ENCODE results near the gene INO80.

Gene INO80

DNA sequence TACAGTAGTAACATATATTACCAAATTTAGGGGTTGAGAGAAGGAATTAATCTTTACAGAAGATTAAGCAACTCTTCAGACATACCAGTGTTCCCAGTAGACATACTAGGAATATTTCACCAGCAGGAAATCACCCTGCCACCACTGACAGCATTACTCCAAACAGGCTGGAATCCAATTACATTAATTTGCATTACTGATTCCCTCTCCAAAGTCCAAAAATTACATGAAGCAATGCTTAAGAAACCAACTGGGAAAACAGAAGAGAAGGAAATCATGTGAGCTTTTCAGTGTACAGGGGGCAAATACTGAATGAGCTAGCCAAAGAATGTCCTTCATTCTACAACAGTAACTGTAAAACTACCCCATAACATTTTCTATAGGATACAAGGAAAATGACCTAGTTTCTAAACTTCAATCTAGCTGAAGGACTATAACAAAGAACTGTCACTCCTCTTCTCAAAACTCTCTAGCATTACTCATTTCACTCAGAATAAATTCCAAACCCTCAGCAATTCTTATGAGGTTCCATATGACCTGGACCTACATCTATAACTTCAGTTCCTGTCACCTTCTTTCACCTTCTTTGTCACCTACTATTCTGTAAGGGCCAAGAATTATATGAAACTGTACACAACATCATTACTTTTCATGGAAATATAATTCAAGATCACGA lies 72.7 kb downstream of the INO80 start:
- no peak for DNase-seq (ENCODE audit: low spot score)

DNA sequence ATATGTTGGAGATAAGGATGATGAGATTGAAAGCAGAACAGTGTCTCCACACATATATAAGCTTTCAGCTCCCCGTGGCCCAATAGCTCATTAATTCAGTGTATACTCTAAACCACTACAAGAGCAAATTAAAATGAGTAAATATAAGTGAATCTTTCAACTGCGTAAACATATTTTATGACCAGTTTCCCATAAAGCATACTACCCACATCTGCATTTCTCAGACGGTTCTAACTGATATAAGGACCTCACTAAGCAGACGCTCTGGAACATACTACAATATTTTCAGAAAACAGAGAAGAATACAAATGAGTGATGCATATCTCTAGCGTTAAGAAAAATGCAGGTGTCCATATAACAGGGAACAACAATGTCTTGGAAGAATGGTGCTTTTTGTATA lies 73.2 kb downstream of the INO80 start:
- DNase-seq (ENCODE audit: low spot score): no peak

DNA sequence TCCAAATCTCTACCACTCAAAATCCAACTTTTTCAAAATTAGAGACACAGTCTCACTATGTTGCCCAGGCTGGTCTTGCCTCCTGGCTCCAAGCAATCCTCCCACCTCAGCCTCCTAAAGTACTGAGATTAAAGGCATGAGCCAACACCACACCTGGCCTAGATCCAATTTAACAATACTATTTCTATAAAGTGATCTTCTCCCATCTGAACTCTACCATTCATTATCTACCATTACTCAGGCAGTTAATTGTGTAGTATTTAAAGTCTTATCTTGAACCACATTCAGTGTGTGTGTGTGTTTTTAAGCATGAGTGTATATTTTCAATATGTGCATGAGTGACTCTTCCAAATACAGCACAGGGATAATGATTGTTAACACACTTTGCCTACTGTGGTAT lies 77.0 kb downstream of the INO80 start:
- no peak for DNase-seq (ENCODE audit: low spot score)

DNA sequence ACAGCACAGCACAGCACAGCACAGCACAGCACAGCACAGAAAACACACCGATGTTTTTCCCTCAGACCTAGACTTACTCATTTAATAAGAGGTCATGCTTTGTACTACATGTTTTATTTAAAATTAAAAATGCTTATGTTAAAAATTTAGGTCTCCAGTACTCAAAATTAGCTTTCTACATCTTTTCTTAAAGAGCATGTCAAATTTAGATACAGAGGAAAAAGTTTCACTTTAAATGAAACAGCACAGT lies 84.1 kb downstream of the INO80 start:
- no peak for DNase-seq (ENCODE audit: low spot score)

- no peak for DNase-seq (ENCODE audit: low spot score)
Measured at GRCh38 chr15:41031232-41032078, 84.6 kb downstream of the INO80 start.

GRCh38 chr15:41028853-41029252 lies 87.2 kb downstream of the INO80 start:
- no peak for DNase-seq (ENCODE audit: low spot score)

DNA sequence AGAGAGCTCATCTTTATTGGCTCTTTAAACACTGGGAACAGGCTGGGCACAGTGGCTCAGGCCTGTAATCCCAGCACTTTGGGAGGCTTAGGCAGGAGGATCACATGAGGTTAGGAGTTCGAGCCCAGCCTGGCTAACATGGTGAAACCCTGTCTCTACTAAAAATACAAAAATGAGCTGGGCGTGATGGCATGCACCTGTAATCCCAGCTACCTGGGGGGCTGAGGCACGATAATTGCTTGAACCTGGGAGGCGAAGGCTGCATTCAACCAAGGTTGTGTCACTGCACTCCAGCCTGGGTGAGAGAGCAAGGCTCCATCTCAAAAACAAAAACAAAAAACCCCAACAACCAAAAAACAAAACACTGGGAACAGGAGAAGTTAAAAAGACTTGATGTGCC lies 90.7 kb downstream of the INO80 start:
- DNase-seq (ENCODE audit: low spot score): no peak

GRCh38 chr15:41024885-41025284 lies 91.2 kb downstream of the INO80 start:
- no peak for DNase-seq (ENCODE audit: low spot score)

DNA sequence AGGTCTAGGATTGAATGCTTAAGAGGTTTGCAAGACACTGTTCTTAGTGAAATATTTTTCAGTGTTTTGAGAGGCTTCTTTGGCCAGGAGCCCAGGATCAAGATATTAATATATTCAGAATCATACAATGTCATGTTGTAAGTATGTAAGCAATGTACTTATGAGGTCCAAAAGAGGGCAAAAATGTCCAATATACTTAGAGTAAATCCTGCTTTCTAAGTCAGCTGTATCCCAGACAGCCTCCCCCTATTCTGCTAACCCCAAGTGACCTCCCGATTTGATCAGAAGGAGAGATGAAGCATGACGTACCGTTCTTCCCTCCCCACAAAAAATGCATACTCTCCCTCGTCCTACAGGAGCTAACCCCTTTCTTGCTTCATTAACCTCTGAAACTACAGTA lies 91.9 kb downstream of the INO80 start:
- DNase-seq (ENCODE audit: low spot score): no peak

- DNase-seq (ENCODE audit: low spot score): peak; percentile 69
Measured at GRCh38 chr15:41022487-41023090, 93.5 kb downstream of the INO80 start.

GRCh38 chr15:41020829-41021228 lies 95.3 kb downstream of the INO80 start:
- DNase-seq (ENCODE audit: low spot score): no peak

DNA sequence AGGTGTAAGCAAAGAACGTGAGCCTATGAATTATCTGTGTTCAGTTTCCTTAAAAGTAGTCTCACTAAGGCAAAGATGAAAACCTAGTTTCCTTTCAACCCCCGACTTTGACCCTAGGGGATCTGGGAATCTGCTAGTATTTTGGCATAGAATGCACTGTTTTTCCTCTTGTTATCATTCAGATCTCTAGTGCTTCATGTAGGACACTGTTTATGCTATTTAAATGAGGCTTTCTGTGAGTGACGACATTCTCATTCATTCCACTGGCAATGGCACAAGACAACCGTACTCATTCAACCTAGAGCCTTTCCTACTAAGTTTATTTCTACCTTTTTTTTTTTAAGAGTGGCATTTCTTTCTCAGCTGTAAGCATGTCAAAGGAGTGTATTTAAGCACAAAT lies 95.8 kb downstream of the INO80 start:
- no peak for DNase-seq (ENCODE audit: low spot score)

- no peak for DNase-seq (ENCODE audit: low spot score)
Measured at GRCh38 chr15:41019174-41019573, 96.9 kb downstream of the INO80 start.

DNA sequence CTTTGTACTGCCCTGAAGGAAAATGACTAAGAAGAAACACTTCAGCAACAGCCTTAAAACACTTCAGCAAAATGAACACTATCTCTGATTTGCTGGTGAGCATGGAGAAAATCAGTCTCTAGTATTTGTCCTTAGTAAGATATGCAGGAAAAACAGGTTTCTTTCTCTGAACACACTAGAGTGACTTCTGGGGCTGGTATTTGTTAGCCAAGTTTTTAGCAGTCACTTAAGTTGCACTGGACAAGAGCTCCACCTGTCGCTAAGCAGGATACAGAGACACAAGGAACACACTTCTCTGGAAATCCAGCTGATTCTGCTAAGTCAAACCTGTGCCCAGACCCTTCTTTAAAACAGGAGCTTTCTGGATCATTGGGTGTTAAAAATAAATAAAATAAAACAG lies 97.5 kb downstream of the INO80 start:
- peak; percentile 31 for DNase-seq (ENCODE audit: low spot score)

- no peak for DNase-seq (ENCODE audit: low spot score)
Measured at GRCh38 chr15:41017066-41017735, 98.9 kb downstream of the INO80 start.

- DNase-seq (ENCODE audit: low spot score): no peak
Measured at GRCh38 chr15:41013691-41014414, 102.2 kb downstream of the INO80 start.

DNA sequence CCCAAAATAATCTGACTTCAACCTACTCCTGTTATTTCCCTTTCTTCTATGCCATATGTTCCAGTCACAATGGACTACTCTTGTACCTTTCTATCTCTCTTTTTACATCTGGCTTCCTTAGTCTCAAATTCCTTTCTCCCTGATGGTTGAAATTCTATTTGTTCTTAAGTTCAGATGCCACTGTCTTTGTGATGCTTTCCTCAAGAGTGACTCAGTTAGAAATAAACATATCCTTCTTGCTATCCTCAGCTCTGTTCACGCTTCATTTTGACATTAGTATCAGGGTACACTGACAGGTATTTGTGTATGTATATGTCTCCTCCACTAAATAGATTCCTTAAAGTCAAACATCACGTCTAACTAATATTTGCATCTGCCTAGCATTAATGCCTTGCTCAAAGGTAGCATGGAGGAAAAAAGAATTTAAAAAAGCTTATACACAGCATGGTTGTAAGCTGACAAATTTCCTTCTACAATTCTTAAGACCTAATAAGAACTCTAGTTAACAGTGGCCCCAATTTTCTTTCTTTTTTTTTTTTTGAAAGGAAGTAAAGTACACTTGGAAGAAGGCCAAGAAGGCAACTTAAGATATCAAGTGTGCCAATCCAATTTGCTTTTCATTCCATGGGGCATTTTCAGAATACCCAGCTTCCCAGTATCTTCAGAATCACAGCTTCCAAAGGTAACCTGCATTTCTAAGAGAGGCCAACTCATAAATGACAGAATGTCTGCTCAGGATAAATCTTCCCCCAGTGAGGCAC lies 104.8 kb downstream of the INO80 start:
- DNase-seq (ENCODE audit: low spot score): no peak

GRCh38 chr15:41010345-41010744 lies 105.7 kb downstream of the INO80 start:
- DNase-seq (ENCODE audit: low spot score): no peak

DNA sequence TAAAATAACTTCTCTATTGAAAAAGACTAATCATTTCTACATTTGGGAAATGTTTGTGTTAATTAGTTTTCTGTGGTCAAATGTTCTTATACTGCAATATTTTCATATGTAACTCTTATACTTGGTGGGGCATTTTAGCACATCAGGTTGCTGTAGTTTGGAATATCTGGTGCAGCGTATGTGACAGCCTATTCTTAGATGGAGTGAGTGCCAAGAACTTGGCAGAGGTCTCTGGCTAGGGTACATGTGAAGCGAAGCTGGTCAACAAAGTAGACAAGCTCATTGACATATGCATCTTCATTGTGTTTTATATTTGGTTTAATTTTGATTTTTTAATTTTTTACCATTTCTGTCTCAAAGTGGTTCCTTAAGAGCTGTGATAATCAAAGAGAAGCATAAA lies 109.6 kb downstream of the INO80 start:
- DNase-seq (ENCODE audit: low spot score): peak; percentile 50

- no peak for DNase-seq (ENCODE audit: low spot score)
Measured at GRCh38 chr15:41004490-41004889, 111.6 kb downstream of the INO80 start.

DNA sequence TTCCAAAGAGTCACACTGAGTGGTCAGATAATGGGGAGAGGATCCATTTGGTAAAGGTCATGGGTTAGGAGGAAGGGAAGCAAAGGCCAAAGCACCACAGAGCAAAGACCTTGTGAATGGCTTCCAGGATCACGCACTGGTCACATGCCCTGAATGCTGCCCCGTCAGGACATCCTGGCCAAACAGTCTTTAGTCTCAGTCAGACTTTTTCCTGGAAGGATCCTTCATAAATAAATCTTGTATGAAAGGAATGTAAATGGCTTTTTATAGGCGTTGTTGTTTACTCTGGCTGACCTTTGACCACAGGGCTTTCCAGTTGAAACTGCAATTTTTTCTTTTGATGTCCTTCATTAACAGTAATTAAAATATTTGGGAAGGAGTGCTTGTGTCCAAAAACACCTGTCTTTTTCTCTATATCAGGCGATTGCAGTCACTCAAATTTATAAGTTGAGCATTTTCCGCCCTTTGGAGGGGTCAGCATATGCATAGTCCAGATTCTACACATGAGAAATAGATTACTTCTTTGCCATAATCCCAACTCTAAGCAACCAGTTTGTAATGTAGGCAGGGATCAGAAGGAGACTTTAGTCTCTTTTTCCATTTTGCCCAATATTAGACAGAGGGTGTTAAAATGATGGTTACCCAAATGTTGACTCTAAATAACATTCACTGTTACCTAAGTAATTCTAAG lies 114.4 kb downstream of the INO80 start:
- DNase-seq (ENCODE audit: low spot score): no peak
